Cardiac fibroblast (primary cell): Measurements from ENCODE around the gene SRXN1.
A peak's percentile ranks its signal among the peaks of the same experiment; 100 is the strongest.
"Not testable (repeated sequence)": the region's sequence is repeated elsewhere in the genome, so short reads cannot be mapped to it uniquely, and the experiment has no call there.

ENCODE experiments used
- DNase-seq, 2 donors: peaks; one replicate each; pipeline versions ENCODE4 v3.0.0 to v3.0.0-alpha.2; 2010; ENCODE audit warnings: low read depth in 2 of 2
- H3K4me3 ChIP-seq, 2 donors: replicated peaks in 1 of 2; 1 replicate in 1 of 2; 2 replicates in 1 of 2; pipeline ENCODE4 v1.5.1; 2011; ENCODE audit warnings: low read depth in 2 of 2, low read length in 2 of 2, mild to moderate bottlenecking in 2 of 2, moderate library complexity in 1 of 2
- TF ChIP-seq, protein P1 (sequence below): IDR thresholded peaks from one replicate; pipeline ENCODE4 v1.5.1; 2011; ENCODE audit warnings: low read depth, mild to moderate bottlenecking, low read length, inconsistent platforms

Gene SRXN1

GRCh38 chr20:645318-646106, 7.5 kb downstream of the SRXN1 start:
- no peak overlapping the region for H3K4me3 ChIP-seq
- peak; percentile 71 to 76 for DNase-seq

GRCh38 chr20:644692-645317, 8.2 kb downstream of the SRXN1 start:
- no peak for DNase-seq
- no peak overlapping the region for H3K4me3 ChIP-seq
- TF ChIP-seq, protein P1, sequence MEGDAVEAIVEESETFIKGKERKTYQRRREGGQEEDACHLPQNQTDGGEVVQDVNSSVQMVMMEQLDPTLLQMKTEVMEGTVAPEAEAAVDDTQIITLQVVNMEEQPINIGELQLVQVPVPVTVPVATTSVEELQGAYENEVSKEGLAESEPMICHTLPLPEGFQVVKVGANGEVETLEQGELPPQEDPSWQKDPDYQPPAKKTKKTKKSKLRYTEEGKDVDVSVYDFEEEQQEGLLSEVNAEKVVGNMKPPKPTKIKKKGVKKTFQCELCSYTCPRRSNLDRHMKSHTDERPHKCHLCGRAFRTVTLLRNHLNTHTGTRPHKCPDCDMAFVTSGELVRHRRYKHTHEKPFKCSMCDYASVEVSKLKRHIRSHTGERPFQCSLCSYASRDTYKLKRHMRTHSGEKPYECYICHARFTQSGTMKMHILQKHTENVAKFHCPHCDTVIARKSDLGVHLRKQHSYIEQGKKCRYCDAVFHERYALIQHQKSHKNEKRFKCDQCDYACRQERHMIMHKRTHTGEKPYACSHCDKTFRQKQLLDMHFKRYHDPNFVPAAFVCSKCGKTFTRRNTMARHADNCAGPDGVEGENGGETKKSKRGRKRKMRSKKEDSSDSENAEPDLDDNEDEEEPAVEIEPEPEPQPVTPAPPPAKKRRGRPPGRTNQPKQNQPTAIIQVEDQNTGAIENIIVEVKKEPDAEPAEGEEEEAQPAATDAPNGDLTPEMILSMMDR = no peak

More at GRCh38 chr20:645318-646106, 7.5 kb downstream of the SRXN1 start:
- TF ChIP-seq, protein P1 = peak; percentile 97

DNA sequence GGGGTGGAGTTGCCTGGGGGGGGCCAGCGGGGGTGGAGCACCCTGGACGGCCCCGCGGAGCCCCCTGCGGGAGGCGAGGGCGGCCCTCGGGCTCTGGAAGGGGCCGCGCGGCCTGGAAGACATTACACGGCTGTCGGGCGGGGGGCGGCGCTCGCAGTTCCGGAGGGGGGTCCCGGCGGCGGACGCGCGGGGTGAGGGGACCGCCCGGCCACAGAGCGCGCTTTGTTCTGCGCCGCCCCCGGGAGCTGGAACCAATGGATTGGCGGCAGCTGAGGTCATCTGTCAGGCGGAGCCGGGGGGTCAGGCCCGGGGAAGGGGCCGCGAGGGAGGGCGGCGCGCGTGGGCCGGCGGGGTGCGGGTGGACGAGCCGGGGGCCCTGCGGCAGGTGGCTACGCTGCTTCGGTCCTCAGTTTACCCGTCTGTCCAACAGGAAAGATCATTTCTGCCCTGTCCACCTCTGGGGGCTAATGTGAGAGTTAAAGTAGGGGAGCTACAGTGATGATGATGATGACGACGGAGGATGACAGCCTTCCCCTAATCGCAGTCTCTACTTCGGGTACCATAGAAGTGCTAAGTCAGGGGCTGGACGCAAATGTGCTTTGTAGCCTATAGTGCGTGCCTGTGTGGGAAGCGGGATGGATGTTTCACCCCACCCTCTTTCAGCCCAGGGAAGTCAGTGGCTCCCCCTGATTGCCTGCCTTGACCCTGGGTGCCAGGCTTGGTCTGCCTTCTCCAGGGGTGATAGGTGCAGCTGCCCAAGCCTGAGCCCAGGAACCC, 10.4 kb downstream of the SRXN1 start:
- DNase-seq = no peak
- no peak overlapping the region for H3K4me3 ChIP-seq
- TF ChIP-seq, protein P1 = no peak

DNA sequence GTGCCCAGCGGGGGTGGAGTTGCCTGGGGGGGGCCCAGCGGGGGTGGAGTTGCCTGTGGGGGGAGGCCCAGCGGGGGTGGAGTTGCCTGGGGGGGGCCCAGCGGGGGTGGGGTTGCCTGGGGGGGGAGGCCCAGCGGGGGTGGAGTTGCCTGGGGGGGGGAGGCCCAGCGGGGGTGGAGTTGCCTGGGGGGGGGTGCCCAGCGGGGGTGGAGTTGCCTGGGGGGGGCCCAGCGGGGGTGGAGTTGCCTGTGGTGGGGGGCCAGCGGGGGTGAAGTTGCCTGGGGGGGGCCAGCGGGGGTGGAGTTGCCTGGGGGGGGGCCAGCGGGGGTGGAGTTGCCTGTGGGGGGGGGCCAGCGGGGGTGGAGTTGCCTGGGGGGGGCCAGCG, 11.0 kb downstream of the SRXN1 start:
- H3K4me3 ChIP-seq, DNase-seq: not testable (repeated sequence)

- DNase-seq = no peak
- no peak overlapping the region for H3K4me3 ChIP-seq
- TF ChIP-seq, protein P1 = no peak
Measured at GRCh38 chr20:641516-641875, 11.5 kb downstream of the SRXN1 start.

DNA sequence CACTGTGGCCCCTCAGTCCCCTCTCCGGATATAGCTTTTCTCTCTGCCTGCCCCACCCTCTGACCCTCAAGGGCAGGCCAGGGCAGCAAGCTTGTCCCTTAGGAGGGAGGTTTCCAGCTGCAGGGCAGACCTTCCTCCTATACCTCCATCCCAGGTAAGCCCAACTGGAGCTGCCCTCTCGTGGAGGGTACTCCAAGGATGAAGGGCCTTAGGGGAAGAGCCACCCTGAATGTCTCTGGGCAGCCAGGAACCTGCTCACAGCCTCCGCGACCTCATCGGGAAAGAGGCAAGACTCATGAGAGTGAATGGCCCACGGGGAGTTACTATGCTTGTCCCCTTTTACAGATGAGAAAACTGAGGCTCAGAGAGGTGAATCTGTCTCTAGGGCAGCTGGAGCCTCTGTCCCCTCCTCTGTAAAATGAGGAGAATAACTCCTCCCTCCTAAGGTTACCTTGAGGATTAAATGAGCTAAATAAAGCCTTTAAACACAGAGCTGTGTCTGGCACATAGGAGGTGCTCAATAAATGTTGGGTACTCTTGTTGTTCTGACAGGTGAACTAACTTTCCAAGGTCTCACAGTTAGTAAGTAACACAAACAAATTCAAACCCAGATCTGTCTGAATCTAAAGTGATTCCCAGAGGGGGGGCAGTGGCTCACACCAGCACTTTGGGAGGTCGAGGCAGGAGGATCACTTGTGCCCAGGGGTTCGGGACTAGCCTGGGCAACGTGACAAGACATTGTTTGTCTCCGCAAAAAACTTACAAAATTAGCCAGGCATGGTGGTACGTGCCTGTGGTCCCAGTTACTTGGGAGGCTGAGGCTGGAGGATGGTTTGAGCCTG, 12.1 kb downstream of the SRXN1 start:
- TF ChIP-seq, protein P1 = no peak
- no peak overlapping the region for H3K4me3 ChIP-seq
- no peak for DNase-seq
